HEK293T (cell line): ENCODE measurements around the gene ADAM22.

Source experiments
- ARNT ChIP-seq: fragments of 450-650 bp; IDR thresholded peaks from 2 replicates; pipeline ENCODE4 v1.6.1; 2017; ENCODE audit warnings: mild to moderate bottlenecking
- BHLHE40 ChIP-seq: fragments of 450-650 bp; IDR thresholded peaks from 2 replicates; pipeline ENCODE4 v1.6.1; 2016; ENCODE audit warnings: mild to moderate bottlenecking, moderate library complexity, borderline replicate concordance
- FOXA1 ChIP-seq: fragments of 450-650 bp; IDR thresholded peaks from 2 replicates; pipeline ENCODE4 v1.6.1; 2016; ENCODE audit warnings: mild to moderate bottlenecking
- FOXK2 ChIP-seq: fragments of 450-650 bp; IDR thresholded peaks from 2 replicates; pipeline ENCODE4 v1.6.1; 2016; ENCODE audit warnings: mild to moderate bottlenecking
- FOXM1 ChIP-seq: fragments of 450-650 bp; IDR thresholded peaks from 2 replicates; pipeline ENCODE4 v1.6.1; 2017; ENCODE audit warnings: mild to moderate bottlenecking, borderline replicate concordance
- HDGF ChIP-seq: fragments of 450-650 bp; IDR thresholded peaks from 2 replicates; pipeline ENCODE4 v1.6.1; 2017; ENCODE audit warnings: antibody characterized with exemption, borderline replicate concordance
- LEF1 ChIP-seq: fragments of 450-650 bp; IDR thresholded peaks from 2 replicates; pipeline ENCODE4 v1.6.1; 2017; ENCODE audit warnings: mild to moderate bottlenecking, borderline replicate concordance
- SP1 ChIP-seq: fragments of 450-650 bp; IDR thresholded peaks from 2 replicates; pipeline ENCODE4 v1.6.1; 2017
- SUZ12 ChIP-seq: fragments of 450-650 bp; IDR thresholded peaks from 2 replicates; pipeline ENCODE4 v1.6.1; 2016; ENCODE audit warnings: mild to moderate bottlenecking
- TARDBP ChIP-seq: fragments of 450-650 bp; IDR thresholded peaks from 2 replicates; pipeline ENCODE4 v1.6.1; 2016
- ZNF384 ChIP-seq: fragments of 450-650 bp; IDR thresholded peaks from 2 replicates; pipeline ENCODE4 v1.6.1; 2016
- TF ChIP-seq, protein P1 (sequence below): fragments of 450-650 bp; IDR thresholded peaks from 2 replicates; pipeline ENCODE4 v1.6.1; 2016

DNA sequence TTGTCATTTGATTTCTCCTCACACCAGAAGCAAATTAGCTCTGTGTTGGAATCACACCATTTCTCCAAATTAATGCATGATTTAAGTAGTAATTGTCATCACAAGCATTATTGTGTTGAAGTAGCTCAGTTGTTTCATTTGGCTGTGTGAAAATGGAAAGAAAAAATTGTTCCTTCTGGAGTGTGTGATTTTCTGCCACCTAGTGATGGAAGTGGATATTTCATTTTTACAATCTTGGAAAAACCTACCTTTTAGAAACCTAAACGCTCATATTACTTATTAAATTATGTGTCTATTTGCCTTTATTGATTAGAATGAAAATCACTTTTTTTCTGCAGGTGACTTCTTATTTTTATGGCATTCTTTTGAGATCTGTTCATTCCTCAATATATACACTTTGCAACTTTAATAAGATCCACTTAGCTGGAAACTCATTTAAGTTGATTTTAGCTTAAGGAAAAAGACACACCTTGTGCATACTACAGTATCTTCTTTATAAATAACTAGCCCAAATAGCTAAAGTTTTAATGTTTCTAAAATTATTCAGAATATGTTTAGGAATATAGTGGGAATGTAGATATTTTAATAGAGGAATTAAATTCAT lies 235.8 kb downstream of the ADAM22 start:
- TF ChIP-seq HDGF (no peak), FOXK2 (no peak), LEF1 (no peak), BHLHE40 (no peak), FOXM1 (no peak), TARDBP (no peak), FOXA1 (no peak), SP1 (no peak), SUZ12 (no peak), ARNT (no peak), ZNF384 (no peak)
- TF ChIP-seq, protein P1, sequence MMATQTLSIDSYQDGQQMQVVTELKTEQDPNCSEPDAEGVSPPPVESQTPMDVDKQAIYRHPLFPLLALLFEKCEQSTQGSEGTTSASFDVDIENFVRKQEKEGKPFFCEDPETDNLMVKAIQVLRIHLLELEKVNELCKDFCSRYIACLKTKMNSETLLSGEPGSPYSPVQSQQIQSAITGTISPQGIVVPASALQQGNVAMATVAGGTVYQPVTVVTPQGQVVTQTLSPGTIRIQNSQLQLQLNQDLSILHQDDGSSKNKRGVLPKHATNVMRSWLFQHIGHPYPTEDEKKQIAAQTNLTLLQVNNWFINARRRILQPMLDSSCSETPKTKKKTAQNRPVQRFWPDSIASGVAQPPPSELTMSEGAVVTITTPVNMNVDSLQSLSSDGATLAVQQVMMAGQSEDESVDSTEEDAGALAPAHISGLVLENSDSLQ, result no peak
